ENCODE measurements around the gene KIF26B.

Gene KIF26B

DNA sequence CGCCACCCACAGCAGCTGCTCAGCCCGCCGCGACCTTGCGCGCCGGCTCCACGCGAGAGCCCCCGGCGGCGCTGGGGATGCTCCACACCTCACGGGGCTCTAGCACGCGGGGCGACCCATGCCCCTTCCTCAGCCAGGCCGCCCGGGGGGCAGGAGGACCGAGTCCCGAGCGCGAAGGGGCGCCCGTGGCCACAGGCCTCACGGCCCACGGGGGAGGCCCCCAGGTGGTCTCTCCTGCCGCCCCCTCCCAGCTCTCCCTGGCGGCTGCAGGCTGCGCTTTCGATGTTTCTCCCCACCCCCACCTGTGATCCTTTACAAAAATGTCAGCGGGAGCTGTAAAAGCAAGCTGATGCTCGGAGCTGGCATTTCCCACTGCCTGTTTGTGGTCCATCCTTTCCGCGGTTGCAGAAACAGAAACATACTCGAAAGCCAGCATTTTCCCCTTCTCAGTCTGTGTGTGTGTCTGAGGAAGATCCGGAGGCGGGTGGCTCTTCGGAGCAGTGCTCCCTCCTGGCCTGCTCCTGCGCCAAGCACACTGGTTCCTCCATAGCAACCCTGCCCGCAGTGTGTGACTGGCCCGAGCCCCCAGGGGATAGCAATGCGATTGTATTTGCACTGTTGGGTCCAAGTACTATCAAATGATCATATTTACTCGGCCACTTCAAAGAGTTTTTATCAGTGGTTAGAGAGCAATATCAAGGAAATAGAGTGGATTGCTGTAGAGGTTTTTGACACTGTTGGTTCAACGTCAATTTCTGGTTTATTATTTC lies 2.1 kb downstream of the KIF26B start:
- peak; percentile 37 for DNase-seq (ENCODE audit: low read depth)
- TF ChIP-seq, protein P1, sequence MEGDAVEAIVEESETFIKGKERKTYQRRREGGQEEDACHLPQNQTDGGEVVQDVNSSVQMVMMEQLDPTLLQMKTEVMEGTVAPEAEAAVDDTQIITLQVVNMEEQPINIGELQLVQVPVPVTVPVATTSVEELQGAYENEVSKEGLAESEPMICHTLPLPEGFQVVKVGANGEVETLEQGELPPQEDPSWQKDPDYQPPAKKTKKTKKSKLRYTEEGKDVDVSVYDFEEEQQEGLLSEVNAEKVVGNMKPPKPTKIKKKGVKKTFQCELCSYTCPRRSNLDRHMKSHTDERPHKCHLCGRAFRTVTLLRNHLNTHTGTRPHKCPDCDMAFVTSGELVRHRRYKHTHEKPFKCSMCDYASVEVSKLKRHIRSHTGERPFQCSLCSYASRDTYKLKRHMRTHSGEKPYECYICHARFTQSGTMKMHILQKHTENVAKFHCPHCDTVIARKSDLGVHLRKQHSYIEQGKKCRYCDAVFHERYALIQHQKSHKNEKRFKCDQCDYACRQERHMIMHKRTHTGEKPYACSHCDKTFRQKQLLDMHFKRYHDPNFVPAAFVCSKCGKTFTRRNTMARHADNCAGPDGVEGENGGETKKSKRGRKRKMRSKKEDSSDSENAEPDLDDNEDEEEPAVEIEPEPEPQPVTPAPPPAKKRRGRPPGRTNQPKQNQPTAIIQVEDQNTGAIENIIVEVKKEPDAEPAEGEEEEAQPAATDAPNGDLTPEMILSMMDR (IDR thresholded peaks at IDR 0.05; ENCODE audit: low read depth, low read length, missing control alignments) = no peak
- peak overlapping the region; percentile 82 for H3K4me3 ChIP-seq (ENCODE audit: low read depth, low read length)
- in situ Hi-C loops (cut with HindIII; ENCODE audit: low sequenced_read_pairs) = loop anchor here (10.0 kb wide), 1 partner anchor 648 kb away; no protein-coding TSS in a partner anchor

DNA sequence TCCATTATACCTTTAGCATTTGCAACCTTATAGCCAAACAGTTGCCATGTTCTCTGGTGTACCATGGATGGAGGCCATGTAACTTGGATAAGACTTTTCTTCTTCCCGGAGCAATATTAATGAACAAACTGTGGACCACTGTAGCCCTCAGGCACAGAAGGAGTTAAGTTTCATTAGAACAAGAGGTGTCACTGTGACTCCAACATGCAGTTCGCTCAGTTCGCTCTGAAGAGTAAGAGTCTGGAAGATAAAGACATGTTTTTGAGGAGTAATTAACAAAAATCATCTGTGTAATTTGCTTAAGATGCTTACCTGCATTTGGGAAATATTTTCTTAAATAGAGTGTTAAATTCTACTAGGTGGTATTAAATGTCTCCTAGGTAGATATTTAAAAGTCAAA lies 4.1 kb downstream of the KIF26B start:
- H3K4me3 ChIP-seq (ENCODE audit: low read depth, low read length) = no peak overlapping the region
- DNase-seq (ENCODE audit: low read depth) = no peak
- in situ Hi-C loops (cut with HindIII; ENCODE audit: low sequenced_read_pairs) = loop anchor here (10.0 kb wide), 1 partner anchor 646 kb away; no protein-coding TSS in a partner anchor
- TF ChIP-seq, protein P1 (IDR thresholded peaks at IDR 0.05; ENCODE audit: low read depth, low read length, missing control alignments) = no peak

DNA sequence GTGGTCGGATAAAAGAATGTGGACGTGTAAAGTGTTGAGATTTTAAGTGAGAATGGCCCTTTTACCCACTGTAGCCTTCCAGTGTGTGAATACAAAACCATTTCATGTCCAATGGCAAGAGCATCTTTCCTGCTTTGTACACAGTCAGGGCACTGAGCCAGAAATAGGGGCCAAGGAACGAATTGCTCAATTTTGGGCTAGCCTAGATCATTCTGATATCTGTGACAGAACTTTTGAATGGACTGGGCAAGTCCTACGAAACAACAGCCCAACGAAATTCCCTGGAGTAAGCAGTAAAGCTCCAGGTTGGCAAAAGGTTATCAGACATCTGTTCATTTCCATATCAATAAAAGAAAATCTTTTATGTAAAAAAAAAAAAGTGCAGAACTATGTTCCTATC lies 5.5 kb downstream of the KIF26B start:
- H3K4me3 ChIP-seq (ENCODE audit: low read depth, low read length) = no peak overlapping the region
- no peak for DNase-seq (ENCODE audit: low read depth)
- TF ChIP-seq, protein P1 (IDR thresholded peaks at IDR 0.05; ENCODE audit: low read depth, low read length, missing control alignments) = no peak
- in situ Hi-C loops (cut with HindIII; ENCODE audit: low sequenced_read_pairs) = no loop called here

DNA sequence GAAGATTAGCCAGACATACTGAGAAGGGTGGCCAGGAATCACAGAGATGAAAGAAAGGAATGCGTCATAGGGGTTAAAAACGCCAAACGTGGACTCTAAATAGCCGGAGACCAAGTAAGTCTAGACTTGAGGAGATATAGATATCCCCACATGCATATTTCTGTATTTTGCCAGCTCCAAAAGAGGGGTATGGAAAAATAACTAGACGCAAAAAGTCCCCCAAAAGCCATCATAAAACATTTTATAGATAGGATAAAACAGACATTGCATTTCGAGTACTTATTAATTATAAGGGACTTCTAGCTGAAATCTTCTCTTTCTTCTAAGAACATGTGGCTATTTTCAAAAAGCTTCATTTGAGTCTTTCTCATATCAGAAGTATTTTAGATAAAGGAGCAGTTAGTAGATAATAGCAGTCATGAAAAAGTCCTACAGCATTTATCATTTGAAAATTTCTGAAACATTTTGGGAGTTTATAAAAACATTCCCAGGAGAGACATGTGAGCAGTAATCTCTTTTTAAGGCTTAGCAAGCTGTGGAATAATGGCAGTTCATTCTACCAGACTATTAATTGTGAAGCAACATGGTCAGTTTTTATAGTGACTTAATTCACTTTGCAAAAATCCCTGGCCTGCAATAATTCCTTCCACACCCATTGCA lies 6.1 kb downstream of the KIF26B start:
- DNase-seq (ENCODE audit: low read depth) = no peak
- TF ChIP-seq, protein P1 (IDR thresholded peaks at IDR 0.05; ENCODE audit: low read depth, low read length, missing control alignments) = no peak
- in situ Hi-C loops (cut with HindIII; ENCODE audit: low sequenced_read_pairs) = no loop called here
- no peak overlapping the region for H3K4me3 ChIP-seq (ENCODE audit: low read depth, low read length)

DNA sequence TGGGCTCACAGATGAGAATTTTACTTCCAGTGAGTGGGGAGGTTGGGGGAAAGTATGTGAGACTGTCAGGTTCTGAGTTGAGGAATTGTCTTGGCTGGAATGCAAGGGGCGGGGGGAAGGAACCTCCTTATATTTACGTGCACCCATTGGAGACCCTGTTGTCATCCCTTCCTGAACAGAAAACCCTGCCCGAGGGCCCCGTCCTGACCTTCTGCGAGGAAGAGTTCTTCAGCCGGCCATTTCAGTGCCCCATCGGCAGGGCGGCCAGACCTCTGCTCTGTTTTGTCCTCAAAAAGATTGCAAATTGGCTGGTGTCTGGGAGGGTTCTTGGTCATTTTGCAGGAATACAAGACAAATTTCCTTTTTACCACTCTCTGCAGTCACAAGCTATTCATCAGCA lies 7.1 kb downstream of the KIF26B start:
- DNase-seq (ENCODE audit: low read depth) = no peak
- in situ Hi-C loops (cut with HindIII; ENCODE audit: low sequenced_read_pairs) = no loop called here

DNA sequence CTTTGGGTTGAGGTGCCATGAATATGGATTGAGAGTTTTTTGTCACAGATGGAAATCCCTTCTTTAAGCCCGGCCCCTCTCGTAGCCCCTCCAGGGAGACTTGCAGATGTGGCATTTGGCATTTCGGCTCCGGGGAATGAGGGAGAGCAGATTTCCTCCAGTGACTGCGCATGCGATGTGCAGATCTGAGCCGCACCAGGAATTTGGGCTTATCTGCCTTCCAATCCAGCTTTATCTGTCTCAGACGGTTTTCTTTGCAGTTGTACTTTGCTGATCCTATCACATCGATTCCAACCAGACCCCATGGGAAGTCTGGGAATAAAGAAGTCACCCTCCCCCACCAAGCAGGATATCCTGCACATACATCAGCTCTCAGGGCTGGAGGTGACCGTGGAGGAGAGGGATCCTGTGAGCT lies 11.7 kb downstream of the KIF26B start:
- in situ Hi-C loops (cut with HindIII; ENCODE audit: low sequenced_read_pairs) = no loop called here
- TF ChIP-seq, protein P1 (IDR thresholded peaks at IDR 0.05; ENCODE audit: low read depth, low read length, missing control alignments) = no peak
- H3K4me3 ChIP-seq (ENCODE audit: low read depth, low read length) = peak overlapping the region; percentile 7
- DNase-seq (ENCODE audit: low read depth) = no peak

More for the DNA sequence above, 7.1 kb downstream of the KIF26B start:
- TF ChIP-seq, protein P1 (IDR thresholded peaks at IDR 0.05; ENCODE audit: low read depth, low read length, missing control alignments) = no peak
- no peak overlapping the region for H3K4me3 ChIP-seq (ENCODE audit: low read depth, low read length)

Measured in astrocyte of the cerebellum (primary cell).